Loucy (cell line): ENCODE measurements around the gene SLC22A23.

Source experiments
- CTCF ChIP-seq: fragments of 200-600 bp; sonication (generic); conservative IDR thresholded peaks from 2 replicates; pipeline ENCODE4 v1.5.1; 2014; ENCODE audit warnings: mild to moderate bottlenecking, antibody characterized with exemption, low read length
- EZH2phosphoT487 ChIP-seq: fragments of 200-600 bp; IDR thresholded peaks from 2 replicates; pipeline ENCODE4 v1.6.1; 2018; ENCODE audit warnings: antibody characterized with exemption, mild to moderate bottlenecking, moderate library complexity, borderline replicate concordance

GRCh38 chr6:3242768-3243167 is 214.1 kb downstream of the SLC22A23 start:
- no peak for TF ChIP-seq CTCF
- no peak for TF ChIP-seq EZH2phosphoT487
